Hematopoietic multipotent progenitor cell treated with erythropoietin and hydrocortisone succinate and interleukin-3 and kit ligand, for 17 days (in vitro differentiated cells): ENCODE measurements around the gene PLPP3.

Experiments used
- DNase-seq: peaks from one replicate; pipeline ENCODE4 v3.0.0-alpha.2; 2015; ENCODE audit warnings: low spot score

Gene PLPP3

GRCh38 chr1:56575865-56576264 is 3.5 kb downstream of the PLPP3 start:
- no peak for DNase-seq

DNA sequence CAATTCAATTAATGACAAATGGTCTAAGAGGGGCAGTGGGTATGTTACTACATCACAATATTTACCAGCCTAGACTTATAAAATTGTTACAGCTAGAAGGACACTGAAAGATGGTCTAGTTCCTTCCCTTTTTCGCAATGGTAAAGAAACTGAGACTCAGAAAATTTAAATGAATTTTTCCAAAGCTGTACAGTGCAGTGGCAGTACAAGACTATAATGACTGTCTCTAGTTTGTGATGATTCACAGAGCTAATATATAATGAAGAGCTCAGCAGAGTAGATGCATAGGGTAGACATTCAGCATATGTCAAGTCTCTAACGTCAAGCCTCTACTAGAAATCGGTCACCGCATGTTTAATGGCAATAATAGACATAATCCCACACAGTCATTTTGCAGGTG is 4.6 kb downstream of the PLPP3 start:
- DNase-seq = no peak

GRCh38 chr1:56573311-56573710 is 6.1 kb downstream of the PLPP3 start:
- DNase-seq = no peak

GRCh38 chr1:56572334-56573050 is 6.9 kb downstream of the PLPP3 start:
- DNase-seq = no peak

GRCh38 chr1:56571448-56571847 is 7.9 kb downstream of the PLPP3 start:
- no peak for DNase-seq

DNA sequence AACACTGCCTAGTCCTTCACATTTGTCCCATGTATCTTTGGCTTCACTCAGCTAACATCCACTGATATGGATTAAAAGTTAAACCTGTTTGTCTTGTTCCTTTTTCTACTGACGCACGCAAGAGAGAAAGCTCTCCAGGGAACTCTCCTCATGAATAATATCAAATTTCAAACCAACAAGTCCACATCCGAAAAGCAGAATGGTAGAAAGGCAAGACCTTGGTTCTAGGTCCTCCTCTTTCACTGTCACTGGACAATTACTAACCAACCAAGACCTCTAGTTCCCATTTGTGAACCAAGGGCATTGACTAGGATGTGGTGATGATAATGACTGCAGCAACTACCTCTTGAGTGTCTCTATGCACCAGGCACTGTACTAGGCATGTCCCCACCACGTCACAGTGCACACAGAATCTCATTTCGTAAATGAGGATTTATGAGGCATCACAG is 8.4 kb downstream of the PLPP3 start:
- no peak for DNase-seq

DNA sequence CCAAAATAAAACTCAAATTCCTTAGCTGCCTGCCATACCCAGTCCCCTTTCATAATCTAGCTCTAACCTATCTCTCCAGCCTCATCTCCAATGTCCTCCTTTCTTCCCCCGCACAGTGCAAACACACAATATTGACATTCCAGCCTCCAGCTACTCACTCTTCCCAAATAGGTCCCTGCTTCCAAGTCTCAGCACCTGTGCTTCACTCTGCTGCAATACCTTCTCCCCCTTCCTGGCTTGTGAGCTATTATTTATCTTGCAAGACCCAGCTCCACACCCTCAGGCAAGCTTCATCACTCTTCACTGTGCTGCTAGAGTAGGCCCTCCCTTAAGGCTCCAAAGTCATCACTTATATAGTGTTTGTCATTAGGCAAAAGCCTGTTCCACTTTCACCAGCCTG is 9.7 kb downstream of the PLPP3 start:
- no peak for DNase-seq

GRCh38 chr1:56566994-56567393 is 12.4 kb downstream of the PLPP3 start:
- no peak for DNase-seq

DNA sequence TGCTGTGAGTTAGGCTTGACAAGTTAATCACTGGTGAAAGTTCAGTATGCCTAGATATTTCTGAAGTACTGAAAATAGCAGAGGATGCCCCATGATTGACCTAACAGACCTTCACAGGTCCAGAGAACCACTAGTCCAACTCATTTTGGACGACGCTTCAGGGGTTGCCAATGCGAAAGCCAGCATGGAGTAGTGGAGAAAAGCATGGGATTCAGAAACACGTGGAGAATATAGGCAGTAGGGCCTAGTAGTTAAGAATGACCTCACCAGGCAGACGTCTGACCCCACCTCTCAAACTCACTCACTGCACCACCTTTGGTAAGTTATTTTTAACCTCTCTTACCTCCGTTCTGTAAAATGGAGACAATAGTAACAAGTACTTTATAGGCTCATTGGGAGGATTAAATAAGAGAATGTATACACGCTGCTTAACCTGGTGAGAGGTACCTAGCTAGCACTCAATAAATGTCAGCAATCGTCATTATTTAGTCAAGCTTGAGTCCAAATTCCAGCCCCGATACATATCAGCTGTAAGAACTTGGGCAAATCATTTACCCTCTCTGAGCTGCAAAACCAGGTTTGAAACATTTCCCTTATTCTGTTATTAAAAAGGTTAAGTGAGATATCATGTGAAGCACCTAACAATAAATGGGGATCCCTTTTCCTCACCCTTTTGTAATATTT is 13.2 kb downstream of the PLPP3 start:
- DNase-seq = no peak

- DNase-seq = no peak
These were observed 14.7 kb downstream of the PLPP3 start for GRCh38 chr1:56564615-56565014.

- no peak for DNase-seq
These were observed 15.8 kb downstream of the PLPP3 start for GRCh38 chr1:56563568-56563967.

GRCh38 chr1:56562891-56563452 is 16.4 kb downstream of the PLPP3 start:
- no peak for DNase-seq

DNA sequence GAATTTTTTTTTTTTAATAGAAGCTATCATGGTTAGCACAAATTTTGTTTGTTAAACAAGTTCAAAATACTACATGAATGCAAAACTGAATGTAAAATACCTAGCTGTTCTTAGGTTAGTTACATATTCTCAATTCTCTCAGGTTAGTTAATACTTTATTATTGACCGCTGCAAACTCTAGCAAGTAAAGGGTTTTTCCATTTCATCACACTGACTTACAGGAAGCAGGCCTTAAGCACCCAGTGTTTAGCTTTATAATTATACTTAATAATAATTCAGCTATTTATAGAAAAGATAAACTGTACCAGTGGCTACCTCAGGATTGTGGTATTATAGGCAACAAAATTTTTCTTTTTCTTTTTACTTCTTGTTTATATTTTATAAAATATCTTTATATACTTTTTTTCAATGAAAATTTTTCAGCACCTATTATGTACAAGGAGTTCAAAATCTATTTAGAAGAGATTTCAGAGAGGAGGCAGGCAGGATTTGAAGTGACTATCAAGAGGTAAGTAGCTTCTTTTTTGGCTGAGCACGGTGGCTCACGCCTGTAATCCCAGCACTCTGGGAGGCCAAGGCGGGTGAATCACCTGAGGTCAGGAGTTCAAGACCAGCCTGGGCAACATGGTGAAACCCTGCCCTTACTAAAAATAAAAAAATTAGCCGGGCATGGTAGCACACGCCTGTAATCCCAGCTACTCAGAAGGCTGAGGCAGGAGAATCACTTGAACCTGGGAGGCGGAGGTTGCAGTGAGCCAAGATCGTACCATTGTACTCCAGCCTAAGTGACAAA is 17.9 kb downstream of the PLPP3 start:
- no peak for DNase-seq

- DNase-seq = no peak
These were observed 21.6 kb downstream of the PLPP3 start for GRCh38 chr1:56557746-56558145.

DNA sequence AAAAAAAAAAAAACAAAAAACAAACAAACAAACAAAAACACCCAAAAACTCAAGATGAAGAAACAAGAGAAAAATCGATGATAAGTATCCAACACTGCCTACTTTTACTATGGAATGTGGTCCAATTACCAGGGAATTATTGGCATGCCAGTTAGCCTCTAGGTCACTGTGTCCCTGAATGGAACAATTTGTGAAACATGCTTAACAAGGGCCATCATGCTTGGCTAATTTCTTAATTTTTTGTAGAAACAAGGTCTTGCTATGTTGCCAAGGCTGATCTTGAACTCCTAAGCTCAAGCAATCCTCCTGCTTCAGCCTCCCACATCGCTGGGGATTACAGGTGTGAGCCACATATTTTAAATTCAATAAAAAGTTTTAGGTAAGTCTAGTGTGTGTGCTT is 23.9 kb downstream of the PLPP3 start:
- no peak for DNase-seq

DNA sequence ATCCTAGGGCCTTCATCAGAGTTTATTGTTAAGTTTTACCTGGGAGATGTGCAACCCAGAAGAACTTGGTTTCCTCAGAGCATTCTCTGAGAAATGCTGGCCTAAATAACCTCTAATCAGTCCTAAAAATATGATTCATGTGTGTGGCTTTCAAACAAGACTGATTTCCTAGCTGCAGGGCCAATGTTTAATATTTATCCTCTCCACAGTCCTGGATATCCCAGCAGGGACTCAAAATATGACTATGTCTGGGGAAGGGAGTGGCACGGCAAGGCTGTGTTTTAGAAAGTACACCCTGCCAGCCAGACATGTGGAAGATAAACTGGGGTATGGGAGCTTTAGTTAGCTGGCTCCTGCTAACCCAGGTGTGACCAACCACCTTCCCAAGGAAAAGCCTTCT is 26.3 kb downstream of the PLPP3 start:
- no peak for DNase-seq

DNA sequence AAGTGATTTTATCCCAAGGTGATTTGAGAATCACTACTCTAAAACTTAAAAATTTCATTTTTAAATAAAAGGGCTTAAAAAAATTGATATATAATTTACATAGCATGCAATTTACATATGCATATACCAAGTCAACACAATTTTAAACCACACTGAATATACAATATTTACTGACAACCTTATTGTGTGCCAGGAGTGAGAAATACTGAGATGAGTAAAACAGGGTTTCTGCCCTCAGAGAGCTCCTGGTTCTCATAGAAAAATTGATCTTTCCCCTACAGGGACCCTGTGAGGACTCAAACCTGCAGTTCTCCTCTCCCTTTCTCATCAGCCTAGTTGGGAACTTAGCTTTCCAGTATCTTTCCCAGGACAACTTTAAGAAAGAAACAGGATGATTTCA is 27.0 kb downstream of the PLPP3 start:
- no peak for DNase-seq

DNA sequence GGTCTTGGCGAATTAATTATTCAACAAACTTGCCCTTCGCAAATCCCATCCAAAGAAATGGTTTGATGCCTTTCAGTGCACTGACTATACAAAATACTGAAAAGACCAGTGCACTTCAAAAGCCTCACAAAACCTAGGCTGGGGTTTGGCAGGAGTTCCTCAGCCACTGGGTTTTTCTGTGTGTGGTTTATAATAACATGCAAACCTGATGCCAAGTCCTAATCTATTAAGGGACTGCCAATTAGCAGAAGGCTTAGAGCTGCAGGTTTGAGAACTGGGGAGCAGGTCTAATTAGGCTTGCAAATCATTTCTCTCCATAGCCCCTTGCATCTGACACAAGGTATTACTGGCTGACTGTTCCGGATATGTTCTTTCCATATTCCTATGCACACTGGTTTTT is 27.7 kb downstream of the PLPP3 start:
- no peak for DNase-seq

DNA sequence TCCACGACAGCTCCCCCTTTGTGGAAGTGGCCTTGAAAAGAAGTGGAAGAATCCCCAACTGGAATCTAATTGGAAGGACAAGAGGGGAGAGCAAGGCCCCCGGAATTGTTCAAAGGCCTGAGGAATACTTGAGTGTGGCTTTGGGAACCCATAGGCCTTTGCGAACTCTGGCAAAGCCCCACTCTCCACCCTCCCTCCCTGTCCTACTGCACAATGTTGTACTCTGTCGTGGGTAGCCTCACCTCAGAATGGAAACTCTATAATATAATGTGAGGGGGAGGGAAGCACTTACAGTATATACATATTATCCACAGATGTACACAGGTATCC is 28.5 kb downstream of the PLPP3 start:
- DNase-seq = no peak

- no peak for DNase-seq
These were observed 29.1 kb downstream of the PLPP3 start for GRCh38 chr1:56550138-56550858.

DNA sequence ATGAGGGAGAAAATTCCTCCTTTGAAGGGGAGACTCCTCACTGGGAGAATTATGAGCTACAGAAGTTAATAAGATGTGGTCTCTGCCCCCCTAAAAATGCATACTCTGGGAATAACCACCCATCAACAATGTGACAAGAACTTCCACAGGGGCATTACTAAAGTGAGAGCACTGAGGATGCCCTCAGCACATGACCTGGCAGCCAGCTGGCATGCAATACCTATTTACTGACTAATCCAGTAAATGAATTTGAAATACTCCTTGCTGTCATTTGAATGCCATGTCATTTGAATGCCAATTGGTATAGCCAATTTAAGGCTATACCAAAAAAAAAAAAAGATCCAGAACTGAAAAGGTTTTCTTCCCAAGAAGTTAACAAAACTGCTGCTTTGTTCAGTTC is 30.8 kb downstream of the PLPP3 start:
- no peak for DNase-seq

GRCh38 chr1:56547977-56548376 is 31.4 kb downstream of the PLPP3 start:
- DNase-seq = no peak
